Right lobe of liver (tissue), 6 donors: ENCODE results near the gene RNF208. TPM values are rescaled to one million over a fixed set of nuclear protein-coding genes. Genes with fewer than 3 reads are reported as not detected.
"Not testable (repeated sequence)": the region's sequence is repeated elsewhere in the genome, so short reads cannot be mapped to it uniquely, and the experiment has no call there.

Experiments
- ATAC-seq, 4 donors: fragments of 200-7000 bp; cut with Tn5 transposase; one replicate each; pipeline ENCODE4 v1.9.1; 2020; ENCODE audit warnings: mild to moderate bottlenecking in 4 of 4, moderate library complexity in 4 of 4
- DNase-seq, 3 donors: peaks; one replicate each; pipeline ENCODE4 v3.0.0-alpha.2; 2020
- H3K27ac ChIP-seq, 3 donors: fragments of 200-600 bp; one replicate each; pipeline ENCODE4 v1.8.0; 2022
- H3K27me3 ChIP-seq, 2 donors: fragments of 200-600 bp; one replicate each; pipeline ENCODE4 v1.8.0; 2022
- H3K36me3 ChIP-seq, 4 donors: fragments of 200-600 bp; sonication (generic) in 1 of 4; one replicate each; pipeline versions ENCODE4 v1.5.1 to v1.8.0; 2017 to 2022; ENCODE audit warnings: control low read depth in 1 of 4
- H3K4me1 ChIP-seq, 4 donors: fragments of 200-600 bp; sonication (generic) in 1 of 4; one replicate each; pipeline versions ENCODE4 v1.5.1 to v1.8.0; 2017 to 2022; ENCODE audit warnings: control low read depth in 1 of 4
- H3K4me3 ChIP-seq, 3 donors: fragments of 200-600 bp; one replicate each; pipeline ENCODE4 v1.8.0; 2022
- H3K9me3 ChIP-seq, 4 donors: fragments of 200-600 bp; sonication (generic) in 1 of 4; one replicate each; pipeline versions ENCODE4 v1.5.1 to v1.8.0; 2017 to 2022; ENCODE audit warnings: control low read depth in 1 of 4
- POLR2A ChIP-seq: fragments of 450-650 bp; IDR thresholded peaks from one replicate; pipeline ENCODE4 v1.6.1; 2017; ENCODE audit warnings: antibody characterized with exemption, mild to moderate bottlenecking
- WGBS: methylation state at CpG from one replicate; pipeline ENCODE4 v1.1.6; 2018; ENCODE audit warnings: low coverage, low lambda C conversion rate; ENCODE audit not compliant: insufficient coverage; ENCODE audit errors: missing lambda C conversion rate; 5-methylcytosine and 5-hydroxymethylcytosine counted together
- intact Hi-C, 2 donors: fragments of 100-400 bp; cut with DNase I; formaldehyde crosslinking; loops; one replicate each; pipeline versions ENCODE4 v1.11.2 to v1.14.1; 2022
- total RNA-seq, 6 experiments: library from RNA; depleted of rRNA in 2 of 6; stranded (reverse); fragments of >200 nt in 2 of 6; fragmentation: NEBNext Ultra II Directional in 3 of 6; extraction: Animal tissue kit (Norgen Biotek cat#: 25700) in 3 of 6; gene quantifications; one replicate each; pipeline versions ENCODE4 v1.1.0 to v1.2.4, GENCODE V29; 2016 to 2023
- TF ChIP-seq, protein P1 (sequence below), 4 donors: fragments of 200-600 bp in 3 of 4; fragments of 450-650 bp in 1 of 4; IDR thresholded peaks; one replicate each; pipeline versions ENCODE4 v1.5.1 to v1.8.0; 2016 to 2022; ENCODE audit warnings: antibody characterized with exemption in 4 of 4, mild to moderate bottlenecking in 2 of 4
- donor health status: DM: no; HTN: yes; CAD: no.
- donor health status: DM: no; HTN: no; CAD: no.
- donor health status: DM: no; HTN: no; CAD: no.
- donor health status: DM: no; HTN: yes; CAD: no.
- donor health status: DM: no; HTN: yes; CAD: no.

The RNF208 gene
- total RNA-seq, 6 experiments from 2014 or later: 3.5 to 12.2 (median 4.5) TPM

DNA sequence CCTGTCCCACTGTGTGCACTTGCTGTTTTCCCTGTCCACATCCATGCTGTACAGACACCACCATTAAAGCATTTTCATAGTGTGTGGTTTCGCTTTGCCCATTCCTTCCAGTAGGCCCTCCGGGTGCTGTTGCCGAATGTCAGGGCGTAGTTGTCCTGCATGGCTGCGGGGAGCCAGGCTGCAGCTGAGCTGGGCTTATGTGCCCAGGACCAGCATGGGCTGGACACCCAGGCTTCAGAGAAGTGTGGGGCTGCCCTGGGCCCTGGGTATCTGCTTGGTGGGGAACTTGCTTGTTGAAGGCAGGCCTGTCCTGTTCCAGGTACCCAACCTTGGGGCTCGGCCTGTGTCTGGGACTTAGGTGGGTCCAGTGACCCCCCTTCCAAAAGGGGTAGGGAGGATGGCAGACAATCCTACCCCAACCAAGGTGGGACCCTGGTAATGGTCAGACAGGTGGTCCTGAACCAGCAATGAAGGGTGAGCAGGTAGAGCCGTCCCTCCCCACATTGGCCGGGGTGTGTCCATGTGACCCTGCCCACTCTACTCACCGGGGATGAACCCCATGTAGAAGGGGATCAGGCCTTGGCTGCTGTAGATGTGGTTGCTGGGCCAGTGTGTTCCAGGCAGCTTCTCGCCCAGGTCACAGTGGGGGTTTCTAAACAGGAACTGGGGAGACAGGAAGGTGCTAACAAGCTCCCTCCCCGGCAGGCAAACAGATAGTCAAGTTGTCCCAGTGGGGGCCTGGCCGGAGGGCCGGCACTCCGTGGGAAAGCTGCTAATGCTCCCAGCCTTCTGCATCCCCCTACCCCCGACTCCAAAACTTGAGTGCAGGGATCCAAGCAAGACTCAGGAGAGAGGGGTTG, 21.8 kb upstream of the RNF208 start:
- Histone ChIP-seq H3K4me3 (no peak overlapping the region), H3K36me3 (peaks cover 0 to 13% (median 8%) of the 10 kb centered on the region in 4 donors), H3K9me3 (no peaks in the 10 kb centered on the region), H3K27me3 (no peaks in the 10 kb centered on the region), H3K4me1 (peaks cover 0 to 17% (median 8%) of the 10 kb centered on the region in 4 donors), H3K27ac (no peak overlapping the region)
- WGBS: 50% methylated on average over 2 of the region's 15 CpGs
- ATAC-seq (no peak), DNase-seq (no peak)
- no peak for TF ChIP-seq POLR2A
- TF ChIP-seq, protein P1, sequence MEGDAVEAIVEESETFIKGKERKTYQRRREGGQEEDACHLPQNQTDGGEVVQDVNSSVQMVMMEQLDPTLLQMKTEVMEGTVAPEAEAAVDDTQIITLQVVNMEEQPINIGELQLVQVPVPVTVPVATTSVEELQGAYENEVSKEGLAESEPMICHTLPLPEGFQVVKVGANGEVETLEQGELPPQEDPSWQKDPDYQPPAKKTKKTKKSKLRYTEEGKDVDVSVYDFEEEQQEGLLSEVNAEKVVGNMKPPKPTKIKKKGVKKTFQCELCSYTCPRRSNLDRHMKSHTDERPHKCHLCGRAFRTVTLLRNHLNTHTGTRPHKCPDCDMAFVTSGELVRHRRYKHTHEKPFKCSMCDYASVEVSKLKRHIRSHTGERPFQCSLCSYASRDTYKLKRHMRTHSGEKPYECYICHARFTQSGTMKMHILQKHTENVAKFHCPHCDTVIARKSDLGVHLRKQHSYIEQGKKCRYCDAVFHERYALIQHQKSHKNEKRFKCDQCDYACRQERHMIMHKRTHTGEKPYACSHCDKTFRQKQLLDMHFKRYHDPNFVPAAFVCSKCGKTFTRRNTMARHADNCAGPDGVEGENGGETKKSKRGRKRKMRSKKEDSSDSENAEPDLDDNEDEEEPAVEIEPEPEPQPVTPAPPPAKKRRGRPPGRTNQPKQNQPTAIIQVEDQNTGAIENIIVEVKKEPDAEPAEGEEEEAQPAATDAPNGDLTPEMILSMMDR (IDR thresholded peaks at IDR 0.05): no peak
- intact Hi-C loops: no loop called here

DNA sequence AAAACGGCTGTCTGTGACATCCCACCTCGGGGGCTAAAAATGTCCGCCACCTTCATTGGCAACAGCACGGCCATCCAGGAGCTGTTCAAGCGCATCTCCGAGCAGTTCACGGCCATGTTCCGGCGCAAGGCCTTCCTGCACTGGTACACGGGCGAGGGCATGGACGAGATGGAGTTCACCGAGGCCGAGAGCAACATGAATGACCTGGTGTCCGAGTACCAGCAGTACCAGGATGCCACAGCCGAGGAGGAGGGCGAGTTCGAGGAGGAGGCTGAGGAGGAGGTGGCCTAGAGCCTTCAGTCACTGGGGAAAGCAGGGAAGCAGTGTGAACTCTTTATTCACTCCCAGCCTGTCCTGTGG, 21.2 kb upstream of the RNF208 start:
- DNase-seq, ATAC-seq, H3K4me3 ChIP-seq, intact Hi-C loops, H3K27ac ChIP-seq, H3K27me3 ChIP-seq, H3K9me3 ChIP-seq: not testable (repeated sequence)
- WGBS: no CpG with 5 or more reads among the region's 18 CpGs
- Histone ChIP-seq H3K36me3 (peaks cover 0 to 13% (median 8%) of the 10 kb centered on the region in 4 donors), H3K4me1 (peaks cover 0 to 17% (median 8%) of the 10 kb centered on the region in 4 donors)

DNA sequence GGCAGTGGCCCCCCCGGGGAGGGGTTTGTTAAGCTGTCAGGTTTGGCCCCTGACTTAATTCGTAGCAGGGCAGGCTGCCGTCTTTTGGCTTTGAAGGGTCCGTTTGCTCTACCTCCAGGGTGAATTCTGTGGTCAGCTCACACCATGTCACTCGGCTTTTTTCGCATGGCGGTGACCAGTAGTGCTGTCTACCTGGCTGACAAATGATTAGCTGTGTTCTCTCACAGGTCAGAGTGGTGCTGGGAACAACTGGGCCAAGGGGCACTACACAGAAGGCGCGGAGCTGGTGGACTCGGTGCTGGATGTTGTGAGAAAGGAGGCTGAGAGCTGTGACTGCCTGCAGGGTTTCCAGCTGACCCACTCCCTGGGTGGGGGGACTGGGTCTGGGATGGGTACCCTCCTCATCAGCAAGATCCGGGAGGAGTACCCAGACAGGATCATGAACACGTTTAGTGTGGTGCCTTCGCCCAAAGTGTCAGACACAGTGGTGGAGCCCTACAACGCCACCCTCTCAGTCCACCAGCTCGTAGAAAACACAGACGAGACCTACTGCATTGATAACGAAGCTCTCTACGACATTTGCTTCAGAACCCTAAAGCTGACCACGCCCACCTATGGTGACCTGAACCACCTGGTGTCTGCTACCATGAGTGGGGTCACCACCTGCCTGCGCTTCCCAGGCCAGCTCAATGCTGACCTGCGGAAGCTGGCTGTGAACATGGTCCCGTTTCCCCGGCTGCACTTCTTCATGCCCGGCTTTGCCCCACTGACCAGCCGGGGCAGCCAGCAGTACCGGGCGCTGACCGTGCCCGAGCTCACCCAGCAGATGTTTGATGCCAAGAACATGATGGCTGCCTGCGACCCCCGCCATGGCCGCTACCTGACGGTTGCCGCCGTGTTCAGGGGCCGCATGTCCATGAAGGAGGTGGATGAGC, 20.5 kb upstream of the RNF208 start:
- peaks cover 0 to 13% (median 8%) of the 10 kb centered on the region in 4 donors for H3K36me3 ChIP-seq
- DNase-seq: no peak
- 38% methylated on average over 12 of the region's 36 CpGs for WGBS
- TF ChIP-seq, protein P1 (IDR thresholded peaks at IDR 0.05): no peak
- no peak for TF ChIP-seq POLR2A
- H3K27ac ChIP-seq: peak overlapping the region; percentile 55 to 83 (median 55)
- no peaks in the 10 kb centered on the region for H3K9me3 ChIP-seq
- intact Hi-C loops: no loop called here
- H3K27me3 ChIP-seq: no peaks in the 10 kb centered on the region
- peaks cover 0 to 17% (median 8%) of the 10 kb centered on the region in 4 donors for H3K4me1 ChIP-seq
- H3K4me3 ChIP-seq: peak overlapping the region; percentile 63 to 95 (median 85)
- ATAC-seq: no peak

DNA sequence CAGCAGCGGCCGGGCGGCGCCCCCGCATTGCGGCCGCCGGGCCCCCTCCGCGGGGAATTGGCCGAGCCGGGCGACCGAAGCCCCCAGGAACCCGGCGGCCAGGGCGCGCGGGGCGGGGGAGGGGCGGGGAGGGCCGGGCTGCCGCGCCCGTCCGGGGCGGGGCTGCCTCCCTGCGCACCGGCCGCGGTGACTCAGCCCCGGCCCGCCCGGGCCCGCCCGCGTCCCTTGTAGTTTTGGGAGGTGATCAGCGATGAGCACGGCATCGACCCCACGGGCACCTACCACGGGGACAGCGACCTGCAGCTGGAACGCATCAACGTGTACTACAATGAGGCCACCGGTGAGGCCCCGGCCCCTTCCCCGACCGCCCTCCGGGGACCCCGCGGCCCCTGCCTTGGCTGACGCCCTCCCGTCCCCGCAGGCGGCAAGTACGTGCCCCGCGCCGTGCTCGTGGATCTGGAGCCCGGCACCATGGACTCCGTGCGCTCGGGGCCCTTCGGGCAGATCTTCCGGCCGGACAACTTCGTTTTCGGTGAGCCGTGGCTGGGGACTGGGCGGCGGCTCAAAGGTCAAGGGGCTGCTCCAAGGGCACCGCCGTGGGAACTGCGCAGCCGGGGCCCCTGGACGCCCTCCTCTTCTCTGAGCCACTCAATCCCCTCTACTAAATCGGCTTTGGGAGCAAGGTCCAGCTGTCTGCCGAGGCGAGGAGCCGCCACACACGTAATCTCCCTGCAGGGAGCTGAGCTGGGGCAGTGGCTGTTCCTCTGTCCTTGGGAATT, 19.6 kb upstream of the RNF208 start:
- peaks cover 0 to 19% (median 8%) of the 10 kb centered on the region in 4 donors for H3K4me1 ChIP-seq
- H3K36me3 ChIP-seq: peaks cover 0 to 13% (median 8%) of the 10 kb centered on the region in 4 donors

More for the DNA sequence above, 19.6 kb upstream of the RNF208 start:
- DNase-seq (peak in 2 of 3 donors; percentile 71 to 74), ATAC-seq (peak in 3 of 4 donors; percentile 16 to 27 (median 20))
- Histone ChIP-seq H3K9me3 (no peaks in the 10 kb centered on the region), H3K27ac (peak overlapping the region; percentile 55 to 83 (median 82)), H3K27me3 (no peaks in the 10 kb centered on the region), H3K4me3 (peak overlapping the region; percentile 63 to 95 (median 85))
- TF ChIP-seq POLR2A: no peak
- TF ChIP-seq, protein P1 (IDR thresholded peaks at IDR 0.05): no peak
- intact Hi-C loops: no loop called here
- WGBS: 0% methylated on average over 23 of the region's 83 CpGs
